ENCODE data around the gene KRTAP5-1. TPM values are rescaled to one million over a fixed set of nuclear protein-coding genes. Genes with fewer than 3 reads are reported as not detected.
"Not testable (repeated sequence)": the region's sequence is repeated elsewhere in the genome, so short reads cannot be mapped to it uniquely, and the experiment has no call there.

KRTAP5-1 gene
- not detected for polyA plus RNA-seq (2013, experiment 1 of 2)
- not detected for polyA plus RNA-seq (2013, experiment 2 of 2)

GRCh38 chr11:1584661-1585370 is at the start of gene KRTAP5-1:
KRTAP5-1 (minus strand) TSS chr11:1585283; CDS start chr11:1585249, 34 bp downstream.
- DNase-seq (ENCODE audit: low spot score); H3K4ac ChIP-seq (ENCODE audit: low read length); H2BK5ac ChIP-seq (ENCODE audit: low read length); H3K9ac ChIP-seq (ENCODE audit: low read depth, low read length, poor library complexity); H2BK120ac ChIP-seq (ENCODE audit: low read depth, low read length); H3K36me3 ChIP-seq (replicated peaks in 1 of 2; ENCODE audit: control insufficient read depth in 2 of 2, insufficient read depth in 2 of 2, low read length in 2 of 2); H3K27me3 ChIP-seq (ENCODE audit: control insufficient read depth in 3 of 3, insufficient read depth in 3 of 3, low read depth in 1 of 3, low read length in 3 of 3); H4K8ac ChIP-seq (ENCODE audit: low read depth, low read length); H2BK15ac ChIP-seq (ENCODE audit: low read length); H3K4me3 ChIP-seq (ENCODE audit: low read length in 2 of 2); H4K91ac ChIP-seq (ENCODE audit: low read depth, low read length, poor library complexity); H3K27ac ChIP-seq (replicated peaks; ENCODE audit: low read length); H3K9me3 ChIP-seq (replicated peaks in 1 of 2; ENCODE audit: control insufficient read depth in 2 of 2, insufficient read depth in 1 of 2, low read depth in 1 of 2, low read length in 2 of 2); H3K4me1 ChIP-seq (ENCODE audit: control insufficient read depth in 2 of 2, insufficient read depth in 1 of 2, low read depth in 1 of 2, low read length in 2 of 2); H2BK12ac ChIP-seq (ENCODE audit: low read length); H3K79me1 ChIP-seq (ENCODE audit: low read depth, low read length); H2AFZ ChIP-seq (ENCODE audit: low read length); H3K4me2 ChIP-seq (ENCODE audit: insufficient read depth, low read length, poor library complexity, severe bottlenecking): not testable (repeated sequence)
- H3K23ac ChIP-seq (ENCODE audit: low read depth, low read length, poor library complexity): peak within 1 kb of the TSS; percentile 65
- peak within 1 kb of the TSS; percentile 56 for H3K14ac ChIP-seq (ENCODE audit: low read length)
- WGBS, 2 donors (ENCODE audit: extremely low coverage in 2 of 2, insufficient read length in 2 of 2, insufficient replicate concordance in 1 of 2): no CpG with 5 or more reads among the region's 9 CpGs
- H2AK5ac ChIP-seq (ENCODE audit: low read depth, low read length): peak within 1 kb of the TSS; percentile 10
- peak within 1 kb of the TSS; percentile 38 for H3K18ac ChIP-seq (ENCODE audit: low read length)

- Histone ChIP-seq H3K23ac (ENCODE audit: low read depth, low read length, poor library complexity) (no peak overlapping the region), H2AFZ (ENCODE audit: low read length) (no peak overlapping the region), H3K36me3 (replicated peaks in 1 of 2; ENCODE audit: control insufficient read depth in 2 of 2, insufficient read depth in 2 of 2, low read length in 2 of 2) (no peaks in the 10 kb centered on the region), H2BK120ac (ENCODE audit: low read depth, low read length) (no peak overlapping the region), H2BK12ac (ENCODE audit: low read length) (no peak overlapping the region), H2BK5ac (ENCODE audit: low read length) (no peak overlapping the region), H3K9me3 (replicated peaks in 1 of 2; ENCODE audit: control insufficient read depth in 2 of 2, insufficient read depth in 1 of 2, low read depth in 1 of 2, low read length in 2 of 2) (no peaks in the 10 kb centered on the region), H3K4ac (ENCODE audit: low read length) (no peak overlapping the region), H3K9ac (ENCODE audit: low read depth, low read length, poor library complexity) (no peak overlapping the region), H4K91ac (ENCODE audit: low read depth, low read length, poor library complexity) (no peak overlapping the region), H2AK5ac (ENCODE audit: low read depth, low read length) (peak overlapping the region; percentile 28), H3K79me1 (ENCODE audit: low read depth, low read length) (no peaks in the 10 kb centered on the region), H3K4me2 (ENCODE audit: insufficient read depth, low read length, poor library complexity, severe bottlenecking) (no peak overlapping the region), H3K27me3 (ENCODE audit: control insufficient read depth in 3 of 3, insufficient read depth in 3 of 3, low read depth in 1 of 3, low read length in 3 of 3) (peaks cover 0 to 32% (median 0%) of the 10 kb centered on the region in 3 experiments), H3K4me1 (ENCODE audit: control insufficient read depth in 2 of 2, insufficient read depth in 1 of 2, low read depth in 1 of 2, low read length in 2 of 2) (no peaks in the 10 kb centered on the region), H3K27ac (replicated peaks; ENCODE audit: low read length) (no peak overlapping the region), H3K4me3 (ENCODE audit: low read length in 2 of 2) (peak overlapping the region in 1 of 2 donors; percentile 56), H2BK15ac (ENCODE audit: low read length) (no peak overlapping the region), H3K18ac (ENCODE audit: low read length) (peak overlapping the region; percentile 87), H4K8ac (ENCODE audit: low read depth, low read length) (no peak overlapping the region), H3K14ac (ENCODE audit: low read length) (peak overlapping the region; percentile 97)
- no peak for DNase-seq (ENCODE audit: low spot score)
- no CpG with 5 or more reads among the region's 10 CpGs for WGBS, 2 donors (ENCODE audit: extremely low coverage in 2 of 2, insufficient read length in 2 of 2, insufficient replicate concordance in 1 of 2)
Observed at GRCh38 chr11:1633864-1634263, 48.8 kb upstream of the KRTAP5-1 start.

- Histone ChIP-seq H3K18ac (ENCODE audit: low read length) (peak overlapping the region; percentile 20), H3K4me1 (ENCODE audit: control insufficient read depth in 2 of 2, insufficient read depth in 1 of 2, low read depth in 1 of 2, low read length in 2 of 2) (no peaks in the 10 kb centered on the region), H2BK15ac (ENCODE audit: low read length) (peak overlapping the region; percentile 30), H3K14ac (ENCODE audit: low read length) (peak overlapping the region; percentile 78), H3K27ac (replicated peaks; ENCODE audit: low read length) (no peak overlapping the region), H3K9me3 (replicated peaks in 1 of 2; ENCODE audit: control insufficient read depth in 2 of 2, insufficient read depth in 1 of 2, low read depth in 1 of 2, low read length in 2 of 2) (no peaks in the 10 kb centered on the region), H3K27me3 (ENCODE audit: control insufficient read depth in 3 of 3, insufficient read depth in 3 of 3, low read depth in 1 of 3, low read length in 3 of 3) (peaks cover 0 to 27% (median 0%) of the 10 kb centered on the region in 3 experiments), H2BK12ac (ENCODE audit: low read length) (no peak overlapping the region), H2AK5ac (ENCODE audit: low read depth, low read length) (peak overlapping the region; percentile 86), H4K8ac (ENCODE audit: low read depth, low read length) (no peak overlapping the region), H3K4me3 (ENCODE audit: low read length in 2 of 2) (no peak overlapping the region), H2BK5ac (ENCODE audit: low read length) (no peak overlapping the region), H3K4me2 (ENCODE audit: insufficient read depth, low read length, poor library complexity, severe bottlenecking) (no peak overlapping the region), H3K79me1 (ENCODE audit: low read depth, low read length) (no peaks in the 10 kb centered on the region), H3K36me3 (replicated peaks in 1 of 2; ENCODE audit: control insufficient read depth in 2 of 2, insufficient read depth in 2 of 2, low read length in 2 of 2) (no peaks in the 10 kb centered on the region), H4K91ac (ENCODE audit: low read depth, low read length, poor library complexity) (no peak overlapping the region), H3K23ac (ENCODE audit: low read depth, low read length, poor library complexity) (peak overlapping the region; percentile 34), H3K9ac (ENCODE audit: low read depth, low read length, poor library complexity) (no peak overlapping the region), H2BK120ac (ENCODE audit: low read depth, low read length) (no peak overlapping the region), H3K4ac (ENCODE audit: low read length) (no peak overlapping the region), H2AFZ (ENCODE audit: low read length) (no peak overlapping the region)
- WGBS, 2 donors (ENCODE audit: extremely low coverage in 2 of 2, insufficient read length in 2 of 2, insufficient replicate concordance in 1 of 2): no CpG with 5 or more reads among the region's 11 CpGs
- DNase-seq (ENCODE audit: low spot score): no peak
Observed at GRCh38 chr11:1632053-1632714, 47.1 kb upstream of the KRTAP5-1 start.

GRCh38 chr11:1631066-1631568 is 46.0 kb upstream of the KRTAP5-1 start:
- H3K79me1 ChIP-seq (ENCODE audit: low read depth, low read length): no peaks in the 10 kb centered on the region
- no peak overlapping the region for H2AFZ ChIP-seq (ENCODE audit: low read length)
- no peak overlapping the region for H2BK120ac ChIP-seq (ENCODE audit: low read depth, low read length)
- H2BK5ac ChIP-seq (ENCODE audit: low read length): no peak overlapping the region
- H3K27me3 ChIP-seq (ENCODE audit: control insufficient read depth in 3 of 3, insufficient read depth in 3 of 3, low read depth in 1 of 3, low read length in 3 of 3): peaks cover 0 to 31% (median 0%) of the 10 kb centered on the region in 3 experiments
- H3K4ac ChIP-seq (ENCODE audit: low read length): no peak overlapping the region
- H3K27ac ChIP-seq (replicated peaks; ENCODE audit: low read length): no peak overlapping the region
- H2BK12ac ChIP-seq (ENCODE audit: low read length): no peak overlapping the region
- H3K4me1 ChIP-seq (ENCODE audit: control insufficient read depth in 2 of 2, insufficient read depth in 1 of 2, low read depth in 1 of 2, low read length in 2 of 2): no peaks in the 10 kb centered on the region
- no CpG with 5 or more reads among the region's 13 CpGs for WGBS, 2 donors (ENCODE audit: extremely low coverage in 2 of 2, insufficient read length in 2 of 2, insufficient replicate concordance in 1 of 2)
- no peak for DNase-seq (ENCODE audit: low spot score)
- no peak overlapping the region for H3K18ac ChIP-seq (ENCODE audit: low read length)
- H2AK5ac ChIP-seq (ENCODE audit: low read depth, low read length): no peak overlapping the region
- H3K23ac ChIP-seq (ENCODE audit: low read depth, low read length, poor library complexity): no peak overlapping the region
- H3K4me2 ChIP-seq (ENCODE audit: insufficient read depth, low read length, poor library complexity, severe bottlenecking): no peak overlapping the region
- no peaks in the 10 kb centered on the region for H3K36me3 ChIP-seq (replicated peaks in 1 of 2; ENCODE audit: control insufficient read depth in 2 of 2, insufficient read depth in 2 of 2, low read length in 2 of 2)
- no peak overlapping the region for H3K9ac ChIP-seq (ENCODE audit: low read depth, low read length, poor library complexity)
- H3K9me3 ChIP-seq (replicated peaks in 1 of 2; ENCODE audit: control insufficient read depth in 2 of 2, insufficient read depth in 1 of 2, low read depth in 1 of 2, low read length in 2 of 2): no peaks in the 10 kb centered on the region
- no peak overlapping the region for H4K91ac ChIP-seq (ENCODE audit: low read depth, low read length, poor library complexity)
- H3K14ac ChIP-seq (ENCODE audit: low read length): no peak overlapping the region
- H2BK15ac ChIP-seq (ENCODE audit: low read length): no peak overlapping the region
- H3K4me3 ChIP-seq (ENCODE audit: low read length in 2 of 2): no peak overlapping the region
- no peak overlapping the region for H4K8ac ChIP-seq (ENCODE audit: low read depth, low read length)

Data from neuronal stem cell (in vitro differentiated cells).